Measurements from ENCODE around the gene PAPLN. TPM values are rescaled to one million over a fixed set of nuclear protein-coding genes. Genes with fewer than 3 reads are reported as not detected.

The PAPLN gene
- total RNA-seq, 1 experiment from 2014 or later: 0.40 TPM

GRCh38 chr14:73255693-73256225 is 18.5 kb downstream of the PAPLN start:
- H3K9ac ChIP-seq (ENCODE audit: low read length): no peak overlapping the region
- no TSS peak for BruUV-seq (replicated peaks)

GRCh38 chr14:73258076-73258475 is 20.8 kb downstream of the PAPLN start:
- no peak overlapping the region for H3K4me3 ChIP-seq (ENCODE audit: low read length)
- no peaks in the 10 kb centered on the region for H3K9me3 ChIP-seq (ENCODE audit: low read length)
- H3K4me2 ChIP-seq (ENCODE audit: low read length): no peak overlapping the region
- no peaks in the 10 kb centered on the region for H3K4me1 ChIP-seq (ENCODE audit: insufficient read depth, low read length)
- no peaks in the 10 kb centered on the region for H3K36me3 ChIP-seq (ENCODE audit: low read depth, low read length)
- intact Hi-C loops (cut with micrococcal nuclease): no loop called here
- BruUV-seq (replicated peaks): no TSS peak
- ATAC-seq (no peak), DNase-seq (no peak)
- no peaks in the 10 kb centered on the region for H3K9me2 ChIP-seq (replicated peaks; ENCODE audit: low read length)
- CTCF ChIA-PET: no interaction called here
- H3K9ac ChIP-seq (ENCODE audit: low read length): no peak overlapping the region
- H3F3A ChIP-seq (ENCODE audit: low read length, unreplicated experiment): no peaks in the 10 kb centered on the region
- no peak overlapping the region for H2AFZ ChIP-seq (ENCODE audit: low read length)
- H3K79me2 ChIP-seq (ENCODE audit: low read length): no peaks in the 10 kb centered on the region
- H4K20me1 ChIP-seq (ENCODE audit: low read length): no peaks in the 10 kb centered on the region
- TF ChIP-seq EZH2phosphoT487 (IDR thresholded peaks at IDR 0.05; ENCODE audit: borderline replicate concordance, low read length) (no peak), CTCF (conservative IDR thresholded peaks at IDR 0.05; ENCODE audit: low read depth, low read length) (no peak), EZH2 (IDR thresholded peaks at IDR 0.05; ENCODE audit: low read length, unreplicated experiment) (no peak)
- POLR2A ChIA-PET (ENCODE audit: unreplicated experiment): no interaction called here
- H3K27ac ChIP-seq (ENCODE audit: low read length): no peak overlapping the region
- no peaks in the 10 kb centered on the region for H3K27me3 ChIP-seq (ENCODE audit: low read length)

More at GRCh38 chr14:73255693-73256225, 18.5 kb downstream of the PAPLN start:
- no peak overlapping the region for H2AFZ ChIP-seq (ENCODE audit: low read length)
- no peak for ATAC-seq
- CTCF ChIA-PET: no interaction called here
- no peaks in the 10 kb centered on the region for H3K36me3 ChIP-seq (ENCODE audit: low read depth, low read length)
- POLR2A ChIA-PET (ENCODE audit: unreplicated experiment): interaction anchor here (0.6 kb wide), 2 partner anchors 34 to 229 kb away, joined by 3 to 4 read pairs; partner anchors contain the start of gene ZFYVE1
- no peaks in the 10 kb centered on the region for H3K4me1 ChIP-seq (ENCODE audit: insufficient read depth, low read length)
- H4K20me1 ChIP-seq (ENCODE audit: low read length): no peaks in the 10 kb centered on the region
- no peak overlapping the region for H3K4me2 ChIP-seq (ENCODE audit: low read length)
- H3K9me2 ChIP-seq (replicated peaks; ENCODE audit: low read length): no peaks in the 10 kb centered on the region
- H3K4me3 ChIP-seq (ENCODE audit: low read length): no peak overlapping the region
- H3F3A ChIP-seq (ENCODE audit: low read length, unreplicated experiment): no peaks in the 10 kb centered on the region
- TF ChIP-seq EZH2 (IDR thresholded peaks at IDR 0.05; ENCODE audit: low read length, unreplicated experiment) (no peak), EZH2phosphoT487 (IDR thresholded peaks at IDR 0.05; ENCODE audit: borderline replicate concordance, low read length) (no peak), CTCF (conservative IDR thresholded peaks at IDR 0.05; ENCODE audit: low read depth, low read length) (no peak)
- no peak for DNase-seq
- no peaks in the 10 kb centered on the region for H3K9me3 ChIP-seq (ENCODE audit: low read length)
- H3K27me3 ChIP-seq (ENCODE audit: low read length): no peaks in the 10 kb centered on the region
- intact Hi-C loops (cut with micrococcal nuclease): no loop called here
- no peak overlapping the region for H3K27ac ChIP-seq (ENCODE audit: low read length)
- no peaks in the 10 kb centered on the region for H3K79me2 ChIP-seq (ENCODE audit: low read length)

- H3K9ac ChIP-seq (ENCODE audit: low read length): no peak overlapping the region
- H2AFZ ChIP-seq (ENCODE audit: low read length): no peak overlapping the region
- no peak overlapping the region for H3K4me3 ChIP-seq (ENCODE audit: low read length)
- H3K27ac ChIP-seq (ENCODE audit: low read length): no peak overlapping the region
- no peaks in the 10 kb centered on the region for H4K20me1 ChIP-seq (ENCODE audit: low read length)
- POLR2A ChIA-PET (ENCODE audit: unreplicated experiment): interaction anchor here (0.6 kb wide), 1 partner anchor 228 kb away, joined by 3 read pairs; no protein-coding TSS in a partner anchor
- no peaks in the 10 kb centered on the region for H3K4me1 ChIP-seq (ENCODE audit: insufficient read depth, low read length)
- no peaks in the 10 kb centered on the region for H3F3A ChIP-seq (ENCODE audit: low read length, unreplicated experiment)
- no peaks in the 10 kb centered on the region for H3K79me2 ChIP-seq (ENCODE audit: low read length)
- ATAC-seq (no peak), DNase-seq (no peak)
- CTCF ChIA-PET: no interaction called here
- H3K9me3 ChIP-seq (ENCODE audit: low read length): no peaks in the 10 kb centered on the region
- no peak overlapping the region for H3K4me2 ChIP-seq (ENCODE audit: low read length)
- intact Hi-C loops (cut with micrococcal nuclease): no loop called here
- no peak for TF ChIP-seq EZH2 (IDR thresholded peaks at IDR 0.05; ENCODE audit: low read length, unreplicated experiment)
- no peak for TF ChIP-seq CTCF (conservative IDR thresholded peaks at IDR 0.05; ENCODE audit: low read depth, low read length)
- TF ChIP-seq EZH2phosphoT487 (IDR thresholded peaks at IDR 0.05; ENCODE audit: borderline replicate concordance, low read length): no peak
- no TSS peak for BruUV-seq (replicated peaks)
- no peaks in the 10 kb centered on the region for H3K9me2 ChIP-seq (replicated peaks; ENCODE audit: low read length)
- no peaks in the 10 kb centered on the region for H3K36me3 ChIP-seq (ENCODE audit: low read depth, low read length)
- H3K27me3 ChIP-seq (ENCODE audit: low read length): no peaks in the 10 kb centered on the region
These were observed 21.7 kb downstream of the PAPLN start for GRCh38 chr14:73258845-73259611.
